ENCODE data around the gene GPR75.

Gene GPR75

GRCh38 chr2:53859206-53860181 lies at the start of gene GPR75:
GPR75 (minus strand) TSS chr2:53859967; CDS start chr2:53854756, 5,211 bp downstream.
- DNase-seq (ENCODE audit: low read depth): no peak

DNA sequence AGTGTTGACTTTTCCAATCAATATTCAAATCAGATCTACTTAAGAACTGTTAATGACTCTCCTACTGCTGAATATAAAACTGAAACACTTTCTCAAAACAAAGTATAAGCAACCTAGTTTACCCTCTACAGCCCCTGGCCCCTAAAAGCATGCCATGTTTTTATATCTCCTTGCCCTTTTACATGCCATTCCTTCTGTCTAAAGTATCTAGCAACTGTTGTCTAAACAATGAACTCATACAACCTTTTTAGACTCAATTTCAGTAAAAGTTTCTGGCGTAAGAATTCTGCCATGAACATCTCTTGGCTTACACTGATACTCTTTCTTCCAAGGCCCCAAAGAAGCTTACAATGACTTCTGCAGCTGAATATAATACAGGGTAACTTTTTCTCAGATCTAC lies 47.8 kb upstream of the GPR75 start:
- DNase-seq (ENCODE audit: low read depth): no peak

DNA sequence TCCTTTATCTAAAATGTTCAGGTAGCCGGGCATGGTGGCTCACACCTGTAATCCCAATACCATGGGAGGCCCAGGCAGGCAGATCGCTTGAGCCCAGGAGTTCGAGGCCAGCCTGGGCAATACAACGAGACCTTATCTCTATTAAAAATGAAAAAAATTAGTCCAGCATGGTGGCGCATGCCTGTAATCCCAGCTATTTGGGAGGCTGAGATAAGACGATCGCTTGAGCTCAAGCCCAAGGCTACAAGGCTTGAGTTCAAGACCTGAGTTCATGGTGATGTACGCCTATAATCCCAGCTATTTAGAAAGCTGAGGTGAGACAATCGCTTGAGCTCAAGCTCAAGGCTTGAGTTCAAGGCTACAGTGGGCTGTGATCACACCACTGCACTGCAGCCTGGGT lies 45.6 kb upstream of the GPR75 start:
- DNase-seq (ENCODE audit: low read depth): no peak

DNA sequence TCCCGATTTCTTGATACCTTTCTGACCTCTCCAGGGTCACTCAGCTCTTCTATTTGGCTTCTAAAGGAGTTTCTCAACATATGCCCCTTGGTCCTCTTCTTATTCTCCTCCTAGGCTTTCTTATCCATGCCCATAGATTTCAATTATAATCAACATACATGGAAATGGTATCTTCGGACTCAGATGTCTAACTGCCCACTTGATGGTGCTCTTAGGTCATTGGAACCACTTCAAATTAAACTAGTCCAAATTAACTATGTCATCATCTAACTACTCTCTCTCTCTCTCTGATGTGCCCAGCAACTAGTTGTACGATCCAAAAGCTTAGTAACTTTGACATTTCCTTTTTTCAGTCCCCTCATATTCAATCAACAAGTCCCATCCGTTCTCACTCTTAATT lies 43.2 kb upstream of the GPR75 start:
- no peak for DNase-seq (ENCODE audit: low read depth)

DNA sequence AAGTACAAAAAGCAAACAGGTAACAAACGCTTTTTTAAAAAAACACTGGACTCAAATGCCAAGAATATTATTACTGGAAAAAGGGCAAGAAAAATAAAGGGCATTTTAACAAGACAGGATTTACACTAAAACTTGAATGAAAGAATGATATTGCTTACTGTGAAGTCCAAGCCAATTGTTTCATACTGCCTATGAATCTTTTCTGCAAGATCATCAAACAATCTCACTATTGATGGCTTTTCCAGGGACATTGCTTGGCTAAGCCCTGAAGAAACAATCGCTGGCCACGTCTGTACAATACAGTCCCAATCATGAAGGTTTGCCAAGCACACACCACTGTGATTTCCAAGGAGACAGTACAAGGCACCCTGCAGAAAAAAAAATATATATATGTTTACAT lies 41.4 kb upstream of the GPR75 start:
- DNase-seq (ENCODE audit: low read depth): no peak

- no peak for DNase-seq (ENCODE audit: low read depth)
Observed at GRCh38 chr2:53896864-53897263, 37.1 kb upstream of the GPR75 start.

GRCh38 chr2:53886406-53887280 lies 26.9 kb upstream of the GPR75 start:
- DNase-seq (ENCODE audit: low read depth): no peak

- no peak for DNase-seq (ENCODE audit: low read depth)
Observed at GRCh38 chr2:53884883-53885282, 25.1 kb upstream of the GPR75 start.

DNA sequence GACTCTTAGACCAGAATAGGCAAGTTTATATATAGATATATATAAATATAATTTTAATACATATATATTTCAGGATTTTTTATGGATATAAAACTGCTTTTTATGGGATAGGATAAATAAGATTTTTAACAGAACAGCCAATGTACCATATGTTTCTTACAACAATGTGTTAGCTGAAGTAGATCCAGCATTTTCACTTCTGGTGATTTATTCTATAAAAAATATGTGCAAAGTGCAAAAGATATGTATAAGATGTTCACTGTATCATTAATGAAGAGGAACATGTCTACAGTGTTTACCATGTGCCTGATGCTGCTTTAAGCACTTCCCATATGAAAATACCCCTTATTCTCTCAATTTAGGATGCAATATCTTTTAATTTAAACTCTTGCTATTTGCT lies 22.2 kb upstream of the GPR75 start:
- no peak for DNase-seq (ENCODE audit: low read depth)

- no peak for DNase-seq (ENCODE audit: low read depth)
Observed at GRCh38 chr2:53881360-53881759, 21.6 kb upstream of the GPR75 start.

- DNase-seq (ENCODE audit: low read depth): no peak
Observed at GRCh38 chr2:53880756-53881155, 21.0 kb upstream of the GPR75 start.

DNA sequence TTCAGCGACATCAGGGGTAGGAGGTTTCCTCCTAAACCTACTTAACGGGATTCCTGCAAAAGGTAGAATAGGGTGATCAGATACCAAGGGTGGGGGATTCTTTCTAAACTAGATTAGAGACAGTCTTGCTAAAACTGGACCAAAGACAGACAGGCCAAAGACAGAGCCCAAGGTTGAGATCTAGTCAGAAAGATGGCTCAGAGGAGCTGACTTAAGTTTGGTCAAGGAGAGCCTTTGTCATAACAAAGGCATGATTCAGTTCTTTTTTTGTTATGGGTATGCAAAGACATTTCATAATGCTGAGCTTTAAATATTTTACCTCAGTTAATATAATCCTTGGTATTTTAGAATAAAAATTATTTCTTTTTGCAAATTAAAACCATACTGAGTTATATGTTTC lies 17.8 kb upstream of the GPR75 start:
- DNase-seq (ENCODE audit: low read depth): no peak

- DNase-seq (ENCODE audit: low read depth): no peak
Observed at GRCh38 chr2:53877112-53877511, 17.3 kb upstream of the GPR75 start.

GRCh38 chr2:53874401-53874950 lies 14.7 kb upstream of the GPR75 start:
- no peak for DNase-seq (ENCODE audit: low read depth)

DNA sequence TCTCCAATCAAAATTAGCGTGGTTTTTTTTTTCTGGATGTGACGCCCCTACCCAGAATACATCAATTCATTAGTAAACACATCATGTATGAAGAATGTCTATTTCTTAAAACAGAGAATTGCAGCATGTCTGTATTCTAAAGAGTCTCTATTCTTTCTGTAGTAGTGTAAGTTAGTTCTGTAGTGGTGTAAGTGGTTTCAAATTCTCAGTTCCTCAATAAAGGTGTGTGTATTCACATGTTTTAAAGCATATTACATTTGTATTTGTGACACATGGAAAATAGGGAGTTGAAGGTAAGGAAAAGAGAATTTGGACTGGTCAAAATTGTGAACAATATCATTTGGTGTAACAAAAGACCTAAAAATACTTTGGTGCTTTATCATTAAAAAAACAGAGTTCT lies 8.0 kb upstream of the GPR75 start:
- DNase-seq (ENCODE audit: low read depth): no peak

GRCh38 chr2:53867169-53867568 lies 7.4 kb upstream of the GPR75 start:
- DNase-seq (ENCODE audit: low read depth): no peak

DNA sequence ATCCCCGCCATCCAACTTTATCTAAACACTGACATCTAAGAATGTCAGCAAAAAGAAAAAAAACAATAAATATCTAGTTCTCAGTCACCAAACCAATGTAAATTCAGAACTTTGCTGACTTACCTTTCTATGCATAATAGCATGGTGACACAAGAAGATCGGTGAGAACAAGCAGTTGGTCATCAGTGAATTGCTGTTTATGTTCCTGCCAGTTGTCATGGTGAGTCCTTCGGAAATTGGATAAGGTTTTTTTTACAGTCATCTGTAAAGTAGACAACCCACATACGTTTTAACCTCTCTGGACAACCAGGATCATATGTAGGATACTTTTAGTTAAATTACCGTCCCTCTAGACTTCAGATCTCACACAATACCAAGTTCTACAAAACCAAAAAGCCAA lies 6.2 kb upstream of the GPR75 start:
- DNase-seq (ENCODE audit: low read depth): no peak

GRCh38 chr2:53865264-53865663 lies 5.5 kb upstream of the GPR75 start:
- no peak for DNase-seq (ENCODE audit: low read depth)

DNA sequence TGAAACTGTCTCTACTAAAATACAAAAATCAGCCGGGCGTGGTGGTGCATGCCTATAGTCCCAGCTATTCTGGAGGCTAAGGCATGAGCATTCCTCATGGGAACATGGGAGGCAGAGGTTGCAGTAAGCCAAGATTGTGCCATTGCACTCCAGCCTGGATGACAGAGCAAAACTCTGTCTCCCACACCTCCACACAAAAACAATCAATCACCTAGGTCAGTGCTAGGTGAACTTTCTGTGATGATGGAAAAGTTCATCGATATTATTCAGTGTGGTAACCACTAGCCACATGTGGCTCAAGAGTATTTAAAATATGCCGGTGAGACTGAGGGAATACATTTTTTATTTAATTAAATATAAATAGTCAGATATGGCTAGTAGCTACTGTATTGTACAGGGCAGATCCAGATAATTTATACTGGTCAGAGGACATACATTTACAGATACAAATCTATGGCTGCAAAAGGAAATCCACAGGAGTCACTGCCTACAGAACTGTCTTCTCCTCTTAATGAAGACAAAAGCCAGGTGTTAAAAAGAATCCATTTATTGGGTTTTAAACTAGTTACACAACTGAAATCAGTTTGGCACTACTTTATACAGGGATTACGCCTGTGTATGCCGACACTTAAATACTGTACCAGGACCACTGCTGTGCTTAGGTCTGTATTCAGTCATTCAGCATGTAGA lies 3.9 kb upstream of the GPR75 start:
- no peak for DNase-seq (ENCODE audit: low read depth)

DNA sequence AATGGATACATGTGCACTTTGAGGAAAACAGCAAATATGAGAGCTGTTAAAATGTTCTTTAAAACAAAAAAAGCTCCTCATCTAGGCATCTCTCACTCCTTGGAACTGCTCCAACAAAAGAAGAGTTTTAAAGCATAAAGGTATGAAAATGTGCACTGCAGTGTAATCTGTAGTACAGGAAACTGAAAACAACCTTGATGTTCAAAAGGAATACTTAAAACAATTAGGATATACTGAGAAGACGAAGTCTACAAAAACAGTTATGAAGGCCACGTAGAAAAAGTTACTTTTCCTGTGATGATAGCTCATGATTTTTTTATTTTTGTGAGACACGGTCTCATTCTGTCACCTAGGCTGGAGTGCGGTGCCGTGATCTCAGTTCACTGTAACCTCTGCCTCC lies 2.1 kb upstream of the GPR75 start:
- no peak for DNase-seq (ENCODE audit: low read depth)

GRCh38 chr2:53856272-53856671 lies 3.5 kb downstream of the GPR75 start:
- no peak for DNase-seq (ENCODE audit: low read depth)

DNA sequence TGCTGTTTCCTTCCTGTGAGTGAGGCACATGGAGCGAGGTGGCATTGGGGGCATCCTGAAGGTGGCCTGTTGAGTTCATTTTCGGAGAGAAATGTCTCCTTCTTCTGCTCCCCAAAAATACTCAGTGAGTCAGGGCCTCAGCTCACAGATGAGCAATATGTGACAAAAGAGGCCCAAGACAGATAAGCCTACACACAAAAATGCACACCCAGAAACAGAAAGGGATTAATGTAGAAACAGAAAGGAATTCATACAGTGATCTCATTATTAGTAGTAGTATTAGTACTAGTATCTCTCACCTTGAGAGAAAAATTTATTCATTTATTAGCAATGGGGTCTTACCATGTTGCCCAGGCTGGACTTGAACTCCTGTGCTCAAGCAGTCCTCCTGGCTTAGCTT lies 5.1 kb downstream of the GPR75 start:
- DNase-seq (ENCODE audit: low read depth): no peak

Measured in activated T-helper 9 cell treated with anti-CD3 and anti-CD28 coated beads, Interleukin-2, amount 50 U/mL, for 16 hours (primary cell).